HL-60 (cell line): ENCODE measurements around the gene GPR89B.
"Not testable (repeated sequence)": the region's sequence is repeated elsewhere in the genome, so short reads cannot be mapped to it uniquely, and the experiment has no call there.

Experiments used
- POLR2AphosphoS5 ChIP-seq: IDR thresholded peaks from 2 replicates; pipeline ENCODE4 v1.6.1; 2012; ENCODE audit warnings: low read depth
- TF ChIP-seq, protein P1 (sequence below): IDR thresholded peaks from one replicate; pipeline ENCODE4 v1.5.1; 2011; ENCODE audit warnings: low read length, control low read depth, inconsistent platforms; ENCODE audit not compliant: insufficient read depth

DNA sequence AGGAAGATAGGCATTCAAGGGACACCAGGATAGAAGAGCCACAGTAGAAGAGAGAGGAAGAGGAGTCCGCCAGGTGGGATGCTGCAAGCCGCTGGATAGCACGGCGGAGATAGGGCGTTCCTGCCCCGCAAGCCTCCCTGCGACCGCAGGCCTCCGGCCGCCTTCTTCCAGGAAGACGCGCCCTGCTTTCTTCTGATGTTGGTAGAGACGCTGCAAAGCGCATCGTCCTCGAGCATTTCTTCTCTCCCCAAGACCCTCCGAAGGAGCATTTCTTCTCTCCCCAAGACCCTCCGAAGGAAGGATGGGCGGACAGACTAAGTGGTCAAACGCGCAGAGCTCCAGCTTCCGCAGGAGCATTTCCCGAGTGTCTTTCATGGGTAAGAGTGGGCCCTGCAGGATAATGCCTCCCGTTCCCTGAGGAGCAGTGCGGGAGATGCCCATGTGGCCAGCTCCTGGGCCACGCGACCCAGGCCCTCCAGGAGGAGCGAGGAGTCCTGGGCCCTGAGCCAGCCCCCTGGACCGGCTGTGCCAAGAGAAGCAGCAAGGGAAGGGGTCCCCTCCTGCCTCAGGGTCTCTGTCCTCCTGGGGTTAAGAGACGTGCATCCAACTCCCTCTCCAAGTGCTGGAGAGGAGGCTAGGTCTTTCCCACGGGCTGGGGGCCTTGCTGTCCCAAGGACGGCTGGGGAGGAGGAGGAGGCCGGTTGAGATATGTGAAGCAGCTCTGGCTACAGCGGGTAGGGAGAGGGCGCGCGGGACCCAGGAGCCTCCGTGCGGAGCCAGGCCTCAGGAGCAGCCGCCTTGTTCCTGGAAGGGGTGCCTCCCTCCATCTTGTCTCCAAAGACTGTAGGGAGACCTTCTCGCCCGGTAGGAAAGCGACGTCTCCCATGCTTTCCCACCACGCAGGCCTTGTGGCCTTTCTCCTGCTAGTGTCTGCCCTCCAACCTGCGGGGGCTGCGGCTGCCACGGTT lies 85.2 kb downstream of the GPR89B start:
- TF ChIP-seq, protein P1, sequence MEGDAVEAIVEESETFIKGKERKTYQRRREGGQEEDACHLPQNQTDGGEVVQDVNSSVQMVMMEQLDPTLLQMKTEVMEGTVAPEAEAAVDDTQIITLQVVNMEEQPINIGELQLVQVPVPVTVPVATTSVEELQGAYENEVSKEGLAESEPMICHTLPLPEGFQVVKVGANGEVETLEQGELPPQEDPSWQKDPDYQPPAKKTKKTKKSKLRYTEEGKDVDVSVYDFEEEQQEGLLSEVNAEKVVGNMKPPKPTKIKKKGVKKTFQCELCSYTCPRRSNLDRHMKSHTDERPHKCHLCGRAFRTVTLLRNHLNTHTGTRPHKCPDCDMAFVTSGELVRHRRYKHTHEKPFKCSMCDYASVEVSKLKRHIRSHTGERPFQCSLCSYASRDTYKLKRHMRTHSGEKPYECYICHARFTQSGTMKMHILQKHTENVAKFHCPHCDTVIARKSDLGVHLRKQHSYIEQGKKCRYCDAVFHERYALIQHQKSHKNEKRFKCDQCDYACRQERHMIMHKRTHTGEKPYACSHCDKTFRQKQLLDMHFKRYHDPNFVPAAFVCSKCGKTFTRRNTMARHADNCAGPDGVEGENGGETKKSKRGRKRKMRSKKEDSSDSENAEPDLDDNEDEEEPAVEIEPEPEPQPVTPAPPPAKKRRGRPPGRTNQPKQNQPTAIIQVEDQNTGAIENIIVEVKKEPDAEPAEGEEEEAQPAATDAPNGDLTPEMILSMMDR, result not testable (repeated sequence)
- TF ChIP-seq POLR2AphosphoS5, result not testable (repeated sequence)
